GM06990 (cell line): ENCODE measurements around the gene AMPD3.
"Not testable (repeated sequence)": the region's sequence is repeated elsewhere in the genome, so short reads cannot be mapped to it uniquely, and the experiment has no call there.

Source experiments
- DNase-seq: peaks from one replicate; pipeline ENCODE4 v3.0.0-alpha.2; 2011; ENCODE audit not compliant: insufficient read length; ENCODE audit errors: extremely low read depth
- H3K27me3 ChIP-seq: replicated peaks from 2 replicates; pipeline ENCODE4 v1.6.0; 2011; ENCODE audit warnings: low read length; ENCODE audit not compliant: control insufficient read depth, insufficient read depth
- H3K36me3 ChIP-seq: 2 replicates; pipeline ENCODE4 v1.5.1; 2011; ENCODE audit warnings: low read length; ENCODE audit not compliant: control insufficient read depth, insufficient read depth
- H3K4me3 ChIP-seq: replicated peaks from 2 replicates; pipeline ENCODE4 v1.5.1; 2011; ENCODE audit warnings: low read depth, mild to moderate bottlenecking, control low read depth, low read length
- CTCF ChIP-seq: IDR thresholded peaks from 2 replicates; pipeline ENCODE4 v1.5.1; 2011; ENCODE audit warnings: low read length, control low read depth, mild to moderate bottlenecking, inconsistent platforms; ENCODE audit not compliant: insufficient read depth, poor library complexity, severe bottlenecking

AMPD3 gene

GRCh38 chr11:10429526-10429925 is 25.5 kb upstream of the AMPD3 start:
- H3K36me3 ChIP-seq, result no peaks in the 10 kb centered on the region
- DNase-seq, result no peak
- H3K27me3 ChIP-seq, result no peaks in the 10 kb centered on the region
- H3K4me3 ChIP-seq, result no peak overlapping the region
- no peak for TF ChIP-seq CTCF

- Histone ChIP-seq H3K27me3 (no peaks in the 10 kb centered on the region), H3K4me3 (no peak overlapping the region), H3K36me3 (no peaks in the 10 kb centered on the region)
- no peak for TF ChIP-seq CTCF
- no peak for DNase-seq
Observed at GRCh38 chr11:10432493-10432892, 22.6 kb upstream of the AMPD3 start.

- H3K27me3 ChIP-seq, result no peaks in the 10 kb centered on the region
- H3K36me3 ChIP-seq, result no peaks in the 10 kb centered on the region
- no peak for DNase-seq
- TF ChIP-seq CTCF, result no peak
- H3K4me3 ChIP-seq, result no peak overlapping the region
Observed at GRCh38 chr11:10432971-10433370, 22.1 kb upstream of the AMPD3 start.

GRCh38 chr11:10436224-10436623 is 18.8 kb upstream of the AMPD3 start:
- Histone ChIP-seq H3K27me3 (no peaks in the 10 kb centered on the region), H3K36me3 (no peaks in the 10 kb centered on the region), H3K4me3 (no peak overlapping the region)
- no peak for DNase-seq
- TF ChIP-seq CTCF, result no peak

GRCh38 chr11:10436683-10437082 is 18.4 kb upstream of the AMPD3 start:
- H3K36me3 ChIP-seq, H3K4me3 ChIP-seq, H3K27me3 ChIP-seq, DNase-seq: not testable (repeated sequence)

GRCh38 chr11:10438458-10438857 is 16.6 kb upstream of the AMPD3 start:
- DNase-seq, result no peak
- no peaks in the 10 kb centered on the region for H3K36me3 ChIP-seq
- no peaks in the 10 kb centered on the region for H3K27me3 ChIP-seq
- no peak for TF ChIP-seq CTCF
- H3K4me3 ChIP-seq, result no peak overlapping the region
